CD4-positive, alpha-beta memory T cell (primary cell): ENCODE measurements around the gene UNC13B. TPM values are rescaled to one million over a fixed set of nuclear protein-coding genes. Genes with fewer than 3 reads are reported as not detected.

Experiments used
- CTCF ChIA-PET: fragments of 350-600 bp; sonication (Branson Sonifier 250); formaldehyde crosslinking; loops from one replicate; lab custom pipeline; 2021; ENCODE audit warnings: inconsistent platforms; ENCODE audit not compliant: partially characterized antibody; lab: Charles Lee
- POLR2A ChIA-PET: fragments of 350-600 bp; sonication (Branson Sonifier 250); formaldehyde crosslinking; loops from one replicate; lab custom pipeline; 2021; ENCODE audit not compliant: partially characterized antibody; lab: Charles Lee
- DNase-seq, 5 donors: peaks; one replicate each; pipeline versions ENCODE4 v3.0.0 to v3.0.0-alpha.2; 2020 to 2022; ENCODE audit warnings: mixed read lengths in 1 of 5
- H3K27ac ChIP-seq: one replicate; pipeline ENCODE4 v1.7.0; 2013; ENCODE audit warnings: low read depth, low read length
- H3K27me3 ChIP-seq: 2 replicates; pipeline ENCODE4 v1.7.0; 2013; ENCODE audit warnings: mild to moderate bottlenecking, low read length, moderate library complexity; ENCODE audit not compliant: insufficient read depth
- H3K36me3 ChIP-seq: 2 replicates; pipeline ENCODE4 v1.7.0; 2013; ENCODE audit warnings: mild to moderate bottlenecking, low read length, moderate library complexity; ENCODE audit not compliant: insufficient read depth
- H3K4me1 ChIP-seq: 2 replicates; pipeline ENCODE4 v1.7.0; 2013; ENCODE audit warnings: mild to moderate bottlenecking, low read length, moderate library complexity; ENCODE audit not compliant: insufficient read depth
- H3K4me3 ChIP-seq, 2 donors: one replicate each; pipeline ENCODE4 v1.7.0; 2013; ENCODE audit warnings: low read length in 2 of 2, mild to moderate bottlenecking in 1 of 2
- H3K9me3 ChIP-seq, 2 donors: one replicate each; pipeline ENCODE4 v1.7.0; 2013; ENCODE audit warnings: low read length in 2 of 2, control low read depth in 1 of 2; ENCODE audit not compliant: control insufficient read depth in 1 of 2
- H3K27ac Mint-ChIP-seq, 7 donors: one replicate each; pipeline ENCODE4 v1.8.0; 2020 to 2021; ENCODE audit warnings: mixed read lengths in 7 of 7, mild to moderate bottlenecking in 6 of 7, inconsistent platforms in 3 of 7, moderate library complexity in 3 of 7
- H3K27me3 Mint-ChIP-seq, 2 donors: one replicate each; pipeline ENCODE4 v1.8.0; 2020 to 2021; ENCODE audit warnings: mixed read lengths in 2 of 2
- H3K36me3 Mint-ChIP-seq, 2 donors: one replicate each; pipeline ENCODE4 v1.8.0; 2020 to 2021; ENCODE audit warnings: mixed read lengths in 2 of 2, inconsistent platforms in 1 of 2, mild to moderate bottlenecking in 1 of 2
- H3K4me1 Mint-ChIP-seq, 4 donors: one replicate each; pipeline ENCODE4 v1.8.0; 2020 to 2021; ENCODE audit warnings: mixed read lengths in 4 of 4, mild to moderate bottlenecking in 1 of 4
- H3K4me3 Mint-ChIP-seq, 8 donors: one replicate each; pipeline ENCODE4 v1.8.0; 2020 to 2021; ENCODE audit warnings: mixed read lengths in 8 of 8, mild to moderate bottlenecking in 7 of 8, moderate library complexity in 6 of 8, inconsistent platforms in 3 of 8
- H3K9me3 Mint-ChIP-seq, 8 donors: one replicate each; pipeline ENCODE4 v1.8.0; 2020 to 2021; ENCODE audit warnings: mixed read lengths in 8 of 8, mild to moderate bottlenecking in 5 of 8, inconsistent platforms in 3 of 8, moderate library complexity in 1 of 8
- intact Hi-C: fragments of 100-400 bp; cut with micrococcal nuclease; formaldehyde crosslinking; loops from one replicate; pipeline ENCODE4 v1.15.1; 2023
- polyA plus RNA-seq, 2 donors: library from polyadenylated mRNA; unstranded; fragments of 300-500 nt; fragmentation: Illumina TruSeq; gene quantifications; one replicate each; pipeline ENCODE4 v1.2.3, GENCODE V29; 2021
- total RNA-seq, 2 experiments: library from RNA; stranded (reverse); gene quantifications; one replicate each; pipeline ENCODE4 v1.2.3, GENCODE V29; 2021

Gene UNC13B
- total and polyA plus RNA-seq, 4 experiments from 2014 or later, result 0.12 to 1.6 (median 0.60) TPM

DNA sequence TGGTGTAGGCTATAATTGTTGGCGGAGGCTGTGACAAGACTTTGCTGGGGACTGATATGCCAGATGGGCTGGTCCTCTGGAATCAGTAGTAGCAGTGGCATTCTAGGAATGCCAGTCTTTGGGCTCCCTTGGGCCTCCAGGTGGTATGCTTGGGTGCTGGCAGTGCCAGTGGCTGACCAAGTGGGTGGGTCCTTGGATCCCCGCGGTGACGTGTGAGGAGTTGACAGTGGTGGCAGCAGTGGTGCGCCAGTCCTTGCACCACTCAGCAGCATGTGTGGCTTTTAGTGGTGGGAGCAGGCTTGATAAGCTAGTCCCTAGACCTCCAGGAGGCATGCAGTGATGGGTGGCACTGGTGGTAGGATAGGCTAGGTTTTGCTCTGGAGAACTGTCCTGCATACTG lies 63.9 kb downstream of the UNC13B start:
- no peak overlapping the region for H3K4me3 Mint-ChIP-seq
- no peaks in the 10 kb centered on the region for H3K36me3 Mint-ChIP-seq
- H3K9me3 Mint-ChIP-seq, result peaks cover 0 to 17% (median 10%) of the 10 kb centered on the region in 8 donors
- ChIA-PET POLR2A (no interaction called here), CTCF (no interaction called here)
- intact Hi-C loops, result no loop called here
- no peak overlapping the region for H3K27ac Mint-ChIP-seq
- Histone ChIP-seq H3K4me1 (no peaks in the 10 kb centered on the region), H3K4me3 (no peak overlapping the region), H3K36me3 (no peaks in the 10 kb centered on the region), H3K27ac (no peak overlapping the region), H3K9me3 (no peaks in the 10 kb centered on the region), H3K27me3 (no peaks in the 10 kb centered on the region)
- peaks cover 3 to 6% of the 10 kb centered on the region in 2 donors for H3K27me3 Mint-ChIP-seq
- H3K4me1 Mint-ChIP-seq, result no peaks in the 10 kb centered on the region
- no peak for DNase-seq

DNA sequence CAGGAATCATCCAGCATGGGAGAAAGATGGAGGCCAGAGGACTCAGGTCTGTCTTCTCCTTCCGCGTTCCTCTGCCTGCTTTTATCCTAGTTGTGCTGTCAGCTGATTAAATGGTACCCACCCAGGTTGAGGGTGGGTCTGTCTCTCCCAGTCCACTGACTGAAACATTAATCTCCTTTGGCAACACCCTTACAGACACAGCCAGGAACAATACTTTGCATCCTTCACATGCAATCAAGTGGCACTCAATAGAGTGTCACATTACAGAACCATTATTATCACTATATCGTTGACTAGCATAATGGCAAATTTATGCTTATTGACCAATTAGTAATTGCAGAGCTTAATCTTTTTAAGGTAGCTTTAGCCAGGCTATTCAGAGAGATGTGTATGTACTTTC lies 64.8 kb downstream of the UNC13B start:
- Histone ChIP-seq H3K4me1 (no peaks in the 10 kb centered on the region), H3K27me3 (no peaks in the 10 kb centered on the region), H3K9me3 (no peaks in the 10 kb centered on the region), H3K36me3 (no peaks in the 10 kb centered on the region), H3K4me3 (no peak overlapping the region), H3K27ac (no peak overlapping the region)
- intact Hi-C loops, result no loop called here
- CTCF ChIA-PET, result no interaction called here
- Mint-ChIP-seq H3K36me3 (no peaks in the 10 kb centered on the region), H3K27ac (no peak overlapping the region), H3K27me3 (peaks cover 3 to 6% of the 10 kb centered on the region in 2 donors), H3K9me3 (peaks cover 0 to 17% (median 10%) of the 10 kb centered on the region in 8 donors), H3K4me1 (no peaks in the 10 kb centered on the region), H3K4me3 (no peak overlapping the region)
- POLR2A ChIA-PET, result no interaction called here
- DNase-seq, result no peak

DNA sequence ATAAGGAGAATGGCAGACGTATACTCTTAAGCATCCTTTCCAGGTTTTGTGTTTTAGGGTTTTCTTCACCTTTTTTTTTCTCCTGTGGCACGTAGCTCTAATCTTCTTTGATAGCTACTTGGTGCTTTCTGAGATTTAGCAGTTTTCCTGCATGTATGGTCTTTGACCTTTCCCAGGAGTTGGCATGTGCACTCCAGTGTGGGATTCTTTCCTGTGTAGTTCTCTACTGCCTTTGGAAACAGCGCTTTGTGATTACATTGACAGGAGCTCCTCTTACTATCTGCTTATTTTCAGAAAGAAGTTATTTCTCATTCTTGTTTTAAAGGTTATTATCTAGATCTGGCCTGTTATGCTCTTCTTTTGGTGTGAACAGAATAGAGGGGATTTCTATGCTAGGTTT lies 65.5 kb downstream of the UNC13B start:
- no peaks in the 10 kb centered on the region for H3K27me3 ChIP-seq
- H3K9me3 Mint-ChIP-seq, result peaks cover 0 to 17% (median 10%) of the 10 kb centered on the region in 8 donors
- H3K27ac Mint-ChIP-seq, result no peak overlapping the region
- no peak overlapping the region for H3K4me3 ChIP-seq
- no peaks in the 10 kb centered on the region for H3K36me3 ChIP-seq
- H3K4me1 ChIP-seq, result no peaks in the 10 kb centered on the region
- no peaks in the 10 kb centered on the region for H3K4me1 Mint-ChIP-seq
- no peaks in the 10 kb centered on the region for H3K36me3 Mint-ChIP-seq
- no peaks in the 10 kb centered on the region for H3K9me3 ChIP-seq
- H3K27me3 Mint-ChIP-seq, result peaks cover 5 to 6% of the 10 kb centered on the region in 2 donors
- no peak overlapping the region for H3K4me3 Mint-ChIP-seq
- H3K27ac ChIP-seq, result no peak overlapping the region
- DNase-seq, result no peak
- intact Hi-C loops, result no loop called here
- ChIA-PET CTCF (no interaction called here), POLR2A (no interaction called here)

DNA sequence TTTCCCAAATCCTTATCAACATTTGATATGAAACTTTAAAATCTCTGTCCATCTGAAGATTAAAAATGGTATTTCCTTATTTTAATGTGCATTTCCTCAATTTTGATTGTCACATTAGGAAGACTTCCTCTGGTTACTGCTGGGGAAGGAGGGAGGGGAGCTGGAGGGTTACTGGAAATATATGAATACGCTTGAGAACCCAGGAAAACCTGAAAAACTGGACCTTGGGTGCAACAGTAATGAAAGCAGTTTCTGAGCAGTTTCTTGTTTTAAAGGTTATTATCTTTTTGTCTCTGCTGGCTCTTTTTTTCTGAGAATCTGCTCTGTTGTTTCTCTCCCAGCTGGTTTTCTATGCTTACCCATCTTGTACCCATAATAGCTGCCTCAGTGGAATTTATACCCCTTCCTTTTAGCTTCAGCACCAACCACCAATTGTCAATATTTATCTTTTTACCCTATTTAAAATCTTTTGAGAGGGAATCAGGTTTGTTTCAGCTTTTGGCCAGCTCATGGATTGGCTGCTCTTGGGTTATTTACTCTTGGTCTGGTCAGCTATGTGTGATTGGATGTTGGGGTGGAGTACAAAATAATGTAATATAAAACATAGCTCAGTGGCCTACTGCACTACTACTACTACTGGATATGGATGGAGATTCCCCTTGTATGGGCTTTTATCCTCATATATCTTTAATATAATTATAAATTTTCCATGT lies 67.4 kb downstream of the UNC13B start:
- no peaks in the 10 kb centered on the region for H3K36me3 Mint-ChIP-seq
- CTCF ChIA-PET, result no interaction called here
- H3K27ac Mint-ChIP-seq, result no peak overlapping the region
- Histone ChIP-seq H3K4me3 (no peak overlapping the region), H3K9me3 (no peaks in the 10 kb centered on the region), H3K27me3 (no peaks in the 10 kb centered on the region), H3K4me1 (no peaks in the 10 kb centered on the region), H3K27ac (no peak overlapping the region), H3K36me3 (no peaks in the 10 kb centered on the region)
- peaks cover 0 to 2% (median 0%) of the 10 kb centered on the region in 8 donors for H3K9me3 Mint-ChIP-seq
- intact Hi-C loops, result no loop called here
- H3K4me1 Mint-ChIP-seq, result no peaks in the 10 kb centered on the region
- POLR2A ChIA-PET, result interaction anchor here (0.9 kb wide), 1 partner anchor 11 kb away, joined by 3 read pairs; no protein-coding TSS in a partner anchor
- no peak overlapping the region for H3K4me3 Mint-ChIP-seq
- no peak for DNase-seq
- H3K27me3 Mint-ChIP-seq, result peaks cover 5 to 10% of the 10 kb centered on the region in 2 donors

DNA sequence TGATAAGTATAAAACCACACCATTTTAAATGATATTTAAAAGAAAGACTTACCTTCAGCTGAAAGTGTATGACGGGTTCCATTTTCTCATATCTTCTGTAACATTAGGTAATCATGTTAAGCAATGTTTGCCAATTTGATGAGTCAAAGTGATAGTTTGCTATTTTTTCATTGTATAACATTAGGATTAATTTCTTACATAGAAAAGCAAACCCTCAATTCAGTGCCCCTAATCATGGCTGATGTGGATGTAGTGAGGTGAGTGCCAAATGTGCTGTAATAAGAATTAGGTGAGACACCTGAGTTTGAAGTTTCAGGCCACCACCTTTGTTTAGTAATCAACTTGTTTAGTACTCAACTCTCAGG lies 68.0 kb downstream of the UNC13B start:
- POLR2A ChIA-PET, result interaction anchor here (0.9 kb wide), 1 partner anchor 11 kb away, joined by 3 read pairs; no protein-coding TSS in a partner anchor
- intact Hi-C loops, result no loop called here
- Histone ChIP-seq H3K9me3 (no peaks in the 10 kb centered on the region), H3K27me3 (no peaks in the 10 kb centered on the region), H3K27ac (no peak overlapping the region), H3K4me1 (no peaks in the 10 kb centered on the region), H3K4me3 (no peak overlapping the region), H3K36me3 (no peaks in the 10 kb centered on the region)
- CTCF ChIA-PET, result no interaction called here
- Mint-ChIP-seq H3K9me3 (peaks cover 0 to 2% (median 0%) of the 10 kb centered on the region in 8 donors), H3K4me3 (no peak overlapping the region), H3K36me3 (no peaks in the 10 kb centered on the region), H3K27me3 (peaks cover 5 to 10% of the 10 kb centered on the region in 2 donors), H3K27ac (no peak overlapping the region), H3K4me1 (no peaks in the 10 kb centered on the region)
- DNase-seq, result no peak

DNA sequence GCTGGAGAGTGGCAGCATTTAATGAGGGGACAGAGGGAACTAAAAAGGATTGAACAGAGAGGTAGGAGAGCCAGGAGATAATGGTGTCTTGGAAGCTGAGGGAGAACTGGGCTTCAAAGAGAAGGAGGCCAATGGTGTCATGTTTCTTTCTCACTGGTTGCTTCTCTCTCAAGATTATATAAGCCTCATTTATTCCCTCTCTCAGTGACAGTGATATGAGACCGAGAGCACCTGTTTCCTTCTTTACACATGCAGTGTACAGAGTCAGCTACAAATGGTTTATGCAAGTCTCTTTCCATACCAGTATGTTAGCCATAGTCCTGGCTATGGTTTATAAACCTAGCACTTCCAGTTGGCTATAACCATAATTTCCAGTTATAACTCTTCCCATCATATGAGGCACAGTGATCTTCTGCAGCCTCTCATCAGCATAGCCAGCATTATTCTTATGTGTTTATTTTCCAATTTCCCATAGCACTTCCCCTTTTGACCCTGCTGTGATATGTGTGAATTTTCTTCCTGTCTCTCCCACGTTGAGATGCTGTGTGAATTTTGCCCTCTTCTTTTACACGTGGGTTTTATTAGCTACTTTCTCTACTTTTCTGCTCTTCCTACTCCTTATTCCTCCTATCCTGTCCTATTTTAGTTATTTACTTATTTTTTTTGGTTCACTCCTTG lies 71.2 kb downstream of the UNC13B start:
- Histone ChIP-seq H3K27me3 (no peaks in the 10 kb centered on the region), H3K4me1 (no peaks in the 10 kb centered on the region), H3K9me3 (no peaks in the 10 kb centered on the region), H3K4me3 (no peak overlapping the region), H3K27ac (no peak overlapping the region), H3K36me3 (no peaks in the 10 kb centered on the region)
- H3K27ac Mint-ChIP-seq, result no peak overlapping the region
- H3K4me1 Mint-ChIP-seq, result no peaks in the 10 kb centered on the region
- no peaks in the 10 kb centered on the region for H3K36me3 Mint-ChIP-seq
- ChIA-PET POLR2A (no interaction called here), CTCF (no interaction called here)
- no peaks in the 10 kb centered on the region for H3K9me3 Mint-ChIP-seq
- H3K4me3 Mint-ChIP-seq, result no peak overlapping the region
- no peak for DNase-seq
- intact Hi-C loops, result no loop called here
- peaks cover 10 to 12% of the 10 kb centered on the region in 2 donors for H3K27me3 Mint-ChIP-seq

DNA sequence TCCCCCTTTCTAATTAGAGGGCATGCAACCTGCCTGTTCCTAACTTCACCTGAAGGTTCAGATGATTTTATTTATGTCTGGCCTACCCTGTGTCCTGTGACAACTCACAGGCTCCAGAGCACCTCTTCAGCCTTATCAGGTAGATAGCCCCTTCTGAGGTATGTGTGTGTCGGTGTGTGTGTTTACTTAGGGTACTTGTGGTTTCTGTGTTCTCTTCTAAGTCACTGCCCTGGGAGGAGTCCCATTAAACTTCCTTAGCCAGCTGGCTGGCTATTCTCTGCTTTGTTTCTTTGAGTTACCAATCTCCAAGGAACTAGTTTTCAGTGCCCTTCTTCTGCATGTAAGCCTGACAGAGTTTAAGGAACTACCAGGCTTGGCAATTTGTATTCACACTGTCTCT lies 74.9 kb downstream of the UNC13B start:
- peaks cover 0 to 7% of the 10 kb centered on the region in 2 donors for H3K36me3 Mint-ChIP-seq
- intact Hi-C loops, result no loop called here
- peaks cover 0 to 14% (median 6%) of the 10 kb centered on the region in 8 donors for H3K9me3 Mint-ChIP-seq
- DNase-seq, result no peak
- peaks cover 12 to 13% of the 10 kb centered on the region in 2 donors for H3K27me3 Mint-ChIP-seq
- no peaks in the 10 kb centered on the region for H3K9me3 ChIP-seq
- CTCF ChIA-PET, result no interaction called here
- H3K27ac Mint-ChIP-seq, result no peak overlapping the region
- no peaks in the 10 kb centered on the region for H3K4me1 Mint-ChIP-seq
- POLR2A ChIA-PET, result no interaction called here
- H3K27me3 ChIP-seq, result no peaks in the 10 kb centered on the region
- no peak overlapping the region for H3K4me3 ChIP-seq
- H3K36me3 ChIP-seq, result no peaks in the 10 kb centered on the region
- H3K27ac ChIP-seq, result no peak overlapping the region
- H3K4me1 ChIP-seq, result no peaks in the 10 kb centered on the region
- H3K4me3 Mint-ChIP-seq, result no peak overlapping the region
